SK-N-SH (cell line): ENCODE measurements around the gene SELENOK. TPM values are rescaled to one million over a fixed set of nuclear protein-coding genes. Genes with fewer than 3 reads are reported as not detected.

Experiments used
- CTCF ChIA-PET: fragments of 300-600, 350-600 bp; formaldehyde crosslinking; extraction: SDS; loops from one replicate; lab custom pipeline; 2021; lab: Yijun Ruan, JAX
- POLR2A ChIA-PET: fragments of 350-600 bp; sonication (Branson Sonifier 250); formaldehyde crosslinking; extraction: SDS; loops from one replicate; lab custom pipeline; 2020; ENCODE audit warnings: antibody characterized with exemption, inconsistent platforms; lab: Yijun Ruan, JAX
- DNase-seq: peaks from one replicate; pipeline ENCODE4 v3.0.0; 2012
- H2AFZ ChIP-seq: fragments of 200-600 bp; sonication (generic); 2 replicates; pipeline ENCODE4 v1.8.1; 2016; ENCODE audit warnings: antibody characterized with exemption, mild to moderate bottlenecking, low read depth
- H3F3A ChIP-seq: fragments of 200-600 bp; sonication (generic); replicated peaks from 2 replicates; pipeline ENCODE3; 2016; ENCODE audit warnings: antibody characterized with exemption, mild to moderate bottlenecking; ENCODE audit not compliant: insufficient read depth
- H3K27ac ChIP-seq, 2 experiments: fragments of 200-500 bp in 1 of 2; fragments of 200-600 bp in 1 of 2; sonication (Bioruptor generic) in 1 of 2; sonication (generic), shearing (Covaris generic) in 1 of 2; 2 replicates each; pipeline versions ENCODE4 v1.5.1 to v1.6.1; 2014 to 2016; ENCODE audit warnings: low read depth in 2 of 2, inconsistent platforms in 1 of 2, low read length in 1 of 2, mild to moderate bottlenecking in 1 of 2, mixed read lengths in 1 of 2
- H3K27me3 ChIP-seq: fragments of 200-600 bp; sonication (generic), shearing (Covaris generic); 2 replicates; pipeline ENCODE4 v1.6.1; 2016; ENCODE audit warnings: mixed run types; ENCODE audit not compliant: insufficient read depth
- H3K36me3 ChIP-seq, 2 experiments: fragments of 200-500 bp in 1 of 2; fragments of 200-600 bp in 1 of 2; sonication (Bioruptor generic) in 1 of 2; sonication (generic) in 1 of 2; replicated peaks in 1 of 2; 2 replicates each; pipeline versions ENCODE3 to v1.5.1; 2014 to 2016; ENCODE audit warnings: low read length in 1 of 2, mild to moderate bottlenecking in 1 of 2; ENCODE audit not compliant: insufficient read depth in 2 of 2, control insufficient read depth in 1 of 2
- H3K4me1 ChIP-seq, 2 experiments: fragments of 200-500 bp in 1 of 2; fragments of 200-600 bp in 1 of 2; sonication (Bioruptor generic) in 1 of 2; sonication (generic), shearing (Covaris generic) in 1 of 2; 2 replicates each; pipeline versions ENCODE4 v1.5.1 to v1.6.1; 2014 to 2016; ENCODE audit warnings: low read depth in 1 of 2, low read length in 1 of 2, mixed run types in 1 of 2; ENCODE audit not compliant: insufficient read depth in 2 of 2, control insufficient read depth in 1 of 2
- H3K4me2 ChIP-seq: fragments of 200-600 bp; sonication (generic), shearing (Covaris generic); 2 replicates; pipeline ENCODE4 v1.6.1; 2017; ENCODE audit warnings: mixed run types
- H3K4me3 ChIP-seq, 2 experiments: fragments of 200-500 bp in 1 of 2; fragments of 200-600 bp in 1 of 2; sonication (Bioruptor generic) in 1 of 2; sonication (generic), shearing (Covaris generic) in 1 of 2; 2 replicates each; pipeline versions ENCODE4 v1.5.1 to v1.8.1; 2014 to 2016; ENCODE audit warnings: low read depth in 2 of 2, inconsistent platforms in 1 of 2, low read length in 1 of 2, mild to moderate bottlenecking in 1 of 2, mixed read lengths in 1 of 2, moderate library complexity in 1 of 2
- H3K79me2 ChIP-seq: fragments of 200-600 bp; sonication (generic); 2 replicates; pipeline ENCODE4 v1.8.1; 2017; ENCODE audit warnings: mild to moderate bottlenecking; ENCODE audit not compliant: insufficient read depth
- H3K9ac ChIP-seq: fragments of 200-600 bp; sonication (generic); 2 replicates; pipeline ENCODE4 v1.6.1; 2017; ENCODE audit warnings: mixed run types
- H3K9me2 ChIP-seq: fragments of 200-600 bp; sonication (generic); 2 replicates; pipeline ENCODE4 v1.6.1; 2017; ENCODE audit warnings: mixed run types
- H3K9me3 ChIP-seq: fragments of 200-600 bp; sonication (generic); 2 replicates; pipeline ENCODE4 v1.6.1; 2017; ENCODE audit warnings: mixed run types, mild to moderate bottlenecking, moderate library complexity
- H4K20me1 ChIP-seq: fragments of 200-600 bp; sonication (generic); 2 replicates; pipeline ENCODE4 v1.6.1; 2017; ENCODE audit warnings: mild to moderate bottlenecking, mixed run types; ENCODE audit not compliant: insufficient read depth
- EZH2phosphoT487 ChIP-seq: fragments of 200-600 bp; sonication (generic); IDR thresholded peaks from 2 replicates; pipeline ENCODE4 v1.6.1; 2017; ENCODE audit warnings: low read depth, mixed run types, mild to moderate bottlenecking, antibody characterized with exemption, moderate library complexity, borderline replicate concordance
- FOXJ3 ChIP-seq: sonication (generic); formaldehyde crosslinking; IDR thresholded peaks from 2 replicates; pipeline ENCODE4 v1.5.1; 2020; ENCODE audit warnings: mild to moderate bottlenecking, missing genetic modification reagents
- GABPA ChIP-seq: IDR thresholded peaks from 2 replicates; pipeline ENCODE4 v1.4.0; 2012; ENCODE audit warnings: low read depth, mild to moderate bottlenecking
- JUND ChIP-seq: IDR thresholded peaks from 2 replicates; pipeline ENCODE4 v1.4.0; 2012
- MEF2A ChIP-seq: IDR thresholded peaks from 2 replicates; pipeline ENCODE4 v1.4.0; 2012; ENCODE audit warnings: low read depth, borderline replicate concordance
- NRF1 ChIP-seq: IDR thresholded peaks from 2 replicates; pipeline ENCODE4 v1.6.1; 2012; ENCODE audit warnings: low read depth, mild to moderate bottlenecking, low read length
- PBX3 ChIP-seq: IDR thresholded peaks from 2 replicates; pipeline ENCODE4; 2012
- REST ChIP-seq: IDR thresholded peaks from 2 replicates; pipeline ENCODE4 v1.6.1; 2012; ENCODE audit warnings: mild to moderate bottlenecking, low read depth, low read length, moderate library complexity
- SMC3 ChIP-seq: IDR thresholded peaks from 2 replicates; pipeline ENCODE4 v1.6.1; 2012; ENCODE audit warnings: low read depth, low read length, improper control_type of control experiment
- USF1 ChIP-seq: IDR thresholded peaks from 2 replicates; pipeline ENCODE4 v1.4.0; 2012; ENCODE audit warnings: low read depth, borderline replicate concordance
- USF2 ChIP-seq: fragments of 150-350 bp; IDR thresholded peaks from 2 replicates; pipeline ENCODE4 v1.6.1; 2017; ENCODE audit warnings: antibody characterized with exemption, low read length, low read depth, borderline replicate concordance
- YY1 ChIP-seq: IDR thresholded peaks from 2 replicates; pipeline ENCODE4 v1.4.0; 2012; ENCODE audit warnings: low read depth, mild to moderate bottlenecking
- WGBS: methylation state at CpG from one replicate; pipeline ENCODE4 v1.1.6; 2017; ENCODE audit warnings: low lambda C conversion rate; 5-methylcytosine and 5-hydroxymethylcytosine counted together
- polyA plus RNA-seq, 3 experiments: library from polyadenylated mRNA; depleted of rRNA; stranded (reverse); fragments of >200 nt; gene quantifications; 2 replicates each; pipeline ENCODE4 v1.2.3, GENCODE V29; 2012
- TF ChIP-seq, protein P1 (sequence below): fragments of 150-350 bp; IDR thresholded peaks from 2 replicates; pipeline ENCODE4 v1.6.1; 2016; ENCODE audit warnings: mild to moderate bottlenecking, low read depth, low read length

SELENOK gene
- polyA plus RNA-seq, 1 of the 3 experiments (the other 2 are of a cell fraction), result 29.2 TPM

DNA sequence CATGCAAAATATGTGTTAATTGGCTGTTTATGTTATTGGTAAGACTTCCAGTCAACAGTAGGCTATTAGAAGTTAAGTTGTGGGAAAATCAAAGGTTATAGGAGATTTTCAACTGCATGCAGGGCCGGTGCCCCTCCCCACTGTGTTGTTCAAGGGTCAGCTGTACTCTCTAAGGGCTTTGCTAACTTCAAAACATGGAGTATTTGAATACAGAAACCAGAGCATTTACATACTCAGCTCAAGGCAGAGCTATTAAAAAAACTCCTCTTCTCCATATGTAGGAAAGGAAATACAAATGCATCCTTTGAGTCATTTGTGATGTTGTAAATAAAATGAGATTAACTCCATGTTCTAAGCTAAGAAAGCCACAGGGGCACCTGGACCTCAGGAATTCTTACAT, 28.5 kb downstream of the SELENOK start:
- Histone ChIP-seq H3K4me3 (no peak overlapping the region), H2AFZ (no peak overlapping the region), H3K9ac (no peak overlapping the region), H3K4me2 (no peak overlapping the region), H3K27ac (no peak overlapping the region), H3K36me3 (peaks cover 25 to 71% of the 10 kb centered on the region in 2 experiments), H3K79me2 (no peaks in the 10 kb centered on the region), H3K9me2 (peaks cover 2% of the 10 kb centered on the region; the same call in 1 of the 2 replicates)
- CTCF ChIA-PET, result no interaction called here
- POLR2A ChIA-PET, result no interaction called here
- DNase-seq, result no peak
- TF ChIP-seq SMC3 (no peak), USF2 (no peak), USF1 (no peak), REST (no peak), NRF1 (no peak), EZH2phosphoT487 (no peak), YY1 (no peak), GABPA (no peak), MEF2A (no peak), JUND (no peak), PBX3 (no peak), FOXJ3 (CRISPR knock-in tag) (no peak)
- TF ChIP-seq, protein P1, sequence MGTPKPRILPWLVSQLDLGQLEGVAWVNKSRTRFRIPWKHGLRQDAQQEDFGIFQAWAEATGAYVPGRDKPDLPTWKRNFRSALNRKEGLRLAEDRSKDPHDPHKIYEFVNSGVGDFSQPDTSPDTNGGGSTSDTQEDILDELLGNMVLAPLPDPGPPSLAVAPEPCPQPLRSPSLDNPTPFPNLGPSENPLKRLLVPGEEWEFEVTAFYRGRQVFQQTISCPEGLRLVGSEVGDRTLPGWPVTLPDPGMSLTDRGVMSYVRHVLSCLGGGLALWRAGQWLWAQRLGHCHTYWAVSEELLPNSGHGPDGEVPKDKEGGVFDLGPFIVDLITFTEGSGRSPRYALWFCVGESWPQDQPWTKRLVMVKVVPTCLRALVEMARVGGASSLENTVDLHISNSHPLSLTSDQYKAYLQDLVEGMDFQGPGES, result no peak
- TF ChIP-seq, all 33 proteins: peak for 0
- WGBS, result 100% methylated on average over 1 of the region's 1 CpG
- no peaks in the 10 kb centered on the region for H3K4me1 ChIP-seq
- no peaks in the 10 kb centered on the region for H3K9me3 ChIP-seq
- no peaks in the 10 kb centered on the region for H4K20me1 ChIP-seq
- no peaks in the 10 kb centered on the region for H3F3A ChIP-seq
- no peaks in the 10 kb centered on the region for H3K27me3 ChIP-seq
